Ascending aorta (tissue), 2 donors: ENCODE data around the gene PLA2G4A. TPM values are rescaled to one million over a fixed set of nuclear protein-coding genes. Genes with fewer than 3 reads are reported as not detected.

Experiments used
- DNase-seq, 2 donors: peaks; one replicate each; pipeline ENCODE4 v3.0.0-alpha.2; 2019; ENCODE audit warnings: low spot score in 2 of 2
- H3K27ac ChIP-seq, 2 donors: fragments of 200-600 bp; sonication (generic); one replicate each; pipeline ENCODE4 v1.5.1; 2016 to 2017; ENCODE audit warnings: mild to moderate bottlenecking in 1 of 2
- H3K27me3 ChIP-seq: fragments of 200-600 bp; sonication (generic); one replicate; pipeline ENCODE4 v1.5.1; 2017
- H3K36me3 ChIP-seq, 2 donors: fragments of 200-600 bp; sonication (generic); one replicate each; pipeline ENCODE4 v1.5.1; 2016
- H3K4me1 ChIP-seq, 2 donors: fragments of 200-600 bp; sonication (generic); one replicate each; pipeline ENCODE4 v1.5.1; 2016 to 2017; ENCODE audit warnings: mild to moderate bottlenecking in 1 of 2
- H3K4me3 ChIP-seq, 2 donors: fragments of 200-600 bp; sonication (generic); one replicate each; pipeline ENCODE4 v1.5.1; 2016 to 2017; ENCODE audit warnings: mild to moderate bottlenecking in 1 of 2
- H3K9me3 ChIP-seq, 2 donors: fragments of 200-600 bp; sonication (generic); one replicate each; pipeline ENCODE4 v1.5.1; 2016
- CTCF ChIP-seq, 3 experiments: fragments of 200-600 bp in 2 of 3; fragments of 450-650 bp in 1 of 3; sonication (generic) in 2 of 3; IDR thresholded peaks; one replicate each; pipeline ENCODE4 v1.5.1; 2016 to 2019; ENCODE audit warnings: antibody characterized with exemption in 3 of 3, mild to moderate bottlenecking in 1 of 3, moderate library complexity in 1 of 3
- intact Hi-C: fragments of 100-400 bp; cut with DNase I; formaldehyde crosslinking; loops from one replicate; pipeline ENCODE4 v1.15.1; 2023
- total RNA-seq: library from RNA; depleted of rRNA; stranded (reverse); fragments of >200 nt; gene quantifications from one replicate; pipeline ENCODE4 v1.1.0, GENCODE V29; 2016

PLA2G4A gene
- total RNA-seq, 1 donor from 2014 or later = 0.75 TPM

DNA sequence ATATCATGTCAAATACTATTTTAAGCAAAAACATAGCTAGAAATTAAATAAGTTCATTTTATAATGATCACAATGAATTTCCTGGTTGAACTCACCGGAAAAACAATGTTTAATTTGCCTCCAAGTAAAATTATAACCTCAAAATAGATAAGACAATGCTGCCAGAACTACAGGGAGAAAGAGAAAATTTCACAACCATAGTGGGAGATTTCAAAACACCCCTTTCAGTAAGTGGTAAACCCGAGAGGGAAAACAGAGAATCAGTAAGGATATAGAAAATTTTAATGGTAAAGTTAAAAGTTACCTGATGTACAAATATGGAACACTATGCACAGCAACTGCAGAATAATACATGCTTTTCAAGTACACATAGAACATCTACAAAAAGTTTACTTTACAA, 43.2 kb upstream of the PLA2G4A start:
- Histone ChIP-seq H3K4me3 (no peak overlapping the region), H3K27ac (no peak overlapping the region), H3K9me3 (no peaks in the 10 kb centered on the region), H3K4me1 (no peaks in the 10 kb centered on the region), H3K27me3 (no peaks in the 10 kb centered on the region), H3K36me3 (no peaks in the 10 kb centered on the region)
- no peak for DNase-seq
- intact Hi-C loops = no loop called here
- no peak for TF ChIP-seq CTCF (IDR thresholded peaks at IDR 0.05)

DNA sequence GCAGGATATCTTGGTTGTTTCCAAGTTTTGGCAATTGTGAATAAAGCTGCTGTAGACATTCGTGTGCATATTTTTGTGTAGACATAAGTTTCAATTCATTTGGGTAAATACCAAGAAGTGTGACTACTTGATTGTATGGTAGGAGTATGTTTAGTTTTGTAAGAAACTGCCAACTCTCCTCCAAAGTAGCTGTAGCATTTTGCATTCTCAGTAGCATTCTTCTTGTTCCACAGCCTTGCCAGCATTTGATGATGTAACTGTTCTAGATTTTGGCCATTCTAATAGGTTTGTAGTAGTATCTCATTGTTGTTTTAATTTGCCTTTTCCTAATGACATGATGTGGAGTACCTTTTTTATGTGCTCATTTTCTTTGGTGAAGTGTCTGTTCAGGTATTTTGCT, 38.6 kb upstream of the PLA2G4A start:
- DNase-seq = no peak
- Histone ChIP-seq H3K27me3 (no peaks in the 10 kb centered on the region), H3K4me3 (no peak overlapping the region), H3K36me3 (no peaks in the 10 kb centered on the region), H3K4me1 (no peaks in the 10 kb centered on the region), H3K9me3 (no peaks in the 10 kb centered on the region), H3K27ac (no peak overlapping the region)
- TF ChIP-seq CTCF (IDR thresholded peaks at IDR 0.05) = no peak
- intact Hi-C loops = no loop called here

GRCh38 chr1:186792870-186793581, 35.7 kb upstream of the PLA2G4A start:
- no peaks in the 10 kb centered on the region for H3K27me3 ChIP-seq
- no peak for DNase-seq
- H3K27ac ChIP-seq = no peak overlapping the region
- no peak for TF ChIP-seq CTCF (IDR thresholded peaks at IDR 0.05)
- H3K9me3 ChIP-seq = no peaks in the 10 kb centered on the region
- intact Hi-C loops = no loop called here
- no peak overlapping the region for H3K4me3 ChIP-seq
- H3K36me3 ChIP-seq = no peaks in the 10 kb centered on the region
- no peaks in the 10 kb centered on the region for H3K4me1 ChIP-seq

DNA sequence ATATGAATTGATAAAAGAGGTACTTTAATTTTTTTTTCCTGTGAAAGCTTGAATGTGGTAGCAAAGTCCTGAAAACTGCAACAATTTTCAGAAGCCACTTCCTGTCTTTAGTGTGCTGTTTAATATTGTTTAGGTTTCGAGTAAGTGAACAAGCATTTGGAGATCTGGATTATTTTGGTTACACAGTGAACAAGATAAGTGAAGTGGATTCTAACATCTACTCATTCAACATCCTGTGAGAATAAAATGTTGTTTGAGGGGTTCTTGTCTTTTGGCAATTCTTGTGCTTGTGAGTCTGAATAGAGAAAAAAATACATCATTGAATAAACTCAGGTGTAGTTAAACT, 35.2 kb upstream of the PLA2G4A start:
- DNase-seq = no peak
- H3K27me3 ChIP-seq = no peaks in the 10 kb centered on the region
- no peaks in the 10 kb centered on the region for H3K4me1 ChIP-seq
- no peak for TF ChIP-seq CTCF (IDR thresholded peaks at IDR 0.05)
- no peaks in the 10 kb centered on the region for H3K9me3 ChIP-seq
- H3K36me3 ChIP-seq = no peaks in the 10 kb centered on the region
- no peak overlapping the region for H3K27ac ChIP-seq
- H3K4me3 ChIP-seq = no peak overlapping the region
- intact Hi-C loops = no loop called here

DNA sequence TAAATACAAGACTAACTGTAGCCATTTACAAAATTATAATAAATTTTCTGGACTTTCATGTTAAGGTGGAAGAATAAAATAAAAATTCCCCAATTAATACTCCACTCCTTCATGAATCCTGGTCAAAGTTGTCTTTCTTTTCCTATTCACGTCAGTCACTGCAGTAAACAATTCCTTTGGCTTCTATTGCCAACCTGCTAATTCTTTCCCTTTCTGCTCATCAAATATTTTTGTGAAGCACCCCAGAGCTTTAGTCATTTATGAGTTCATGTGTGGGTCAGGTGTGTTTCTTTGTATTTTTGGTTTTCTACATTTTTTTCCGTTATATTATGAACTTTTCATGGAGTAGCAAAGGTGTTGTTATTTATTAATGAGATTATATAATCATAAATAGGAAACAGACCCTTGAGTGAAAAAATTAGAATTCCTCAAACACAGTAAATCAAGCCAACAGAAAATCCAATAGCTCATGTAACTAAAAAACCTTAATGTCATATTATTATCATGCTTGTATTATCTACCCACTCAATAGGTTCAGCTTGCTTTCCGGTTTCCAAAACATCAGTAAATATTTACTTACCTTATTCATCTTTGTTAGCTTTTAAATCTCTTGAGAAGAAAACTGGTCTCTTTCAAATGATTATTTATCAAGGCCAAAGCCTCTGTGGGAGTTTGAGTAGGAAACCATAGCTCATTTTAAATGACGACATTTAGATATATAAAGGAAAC, 29.6 kb upstream of the PLA2G4A start:
- DNase-seq = no peak
- H3K27me3 ChIP-seq = no peaks in the 10 kb centered on the region
- TF ChIP-seq CTCF (IDR thresholded peaks at IDR 0.05) = no peak
- no peak overlapping the region for H3K4me3 ChIP-seq
- H3K4me1 ChIP-seq = no peaks in the 10 kb centered on the region
- H3K9me3 ChIP-seq = no peaks in the 10 kb centered on the region
- H3K36me3 ChIP-seq = no peaks in the 10 kb centered on the region
- intact Hi-C loops = no loop called here
- no peak overlapping the region for H3K27ac ChIP-seq
